NCI-H2107 (cell line): Measurements from ENCODE around the gene HAUS3.

Source experiments
- DNase-seq: peaks from one replicate; lab custom pipeline; 2025; lab: John Stamatoyannopoulos, UW

Gene HAUS3

GRCh38 chr4:2263926-2264321 lies 22.0 kb upstream of the HAUS3 start:
- no peak for DNase-seq

GRCh38 chr4:2262944-2263250 lies 21.0 kb upstream of the HAUS3 start:
- no peak for DNase-seq

DNA sequence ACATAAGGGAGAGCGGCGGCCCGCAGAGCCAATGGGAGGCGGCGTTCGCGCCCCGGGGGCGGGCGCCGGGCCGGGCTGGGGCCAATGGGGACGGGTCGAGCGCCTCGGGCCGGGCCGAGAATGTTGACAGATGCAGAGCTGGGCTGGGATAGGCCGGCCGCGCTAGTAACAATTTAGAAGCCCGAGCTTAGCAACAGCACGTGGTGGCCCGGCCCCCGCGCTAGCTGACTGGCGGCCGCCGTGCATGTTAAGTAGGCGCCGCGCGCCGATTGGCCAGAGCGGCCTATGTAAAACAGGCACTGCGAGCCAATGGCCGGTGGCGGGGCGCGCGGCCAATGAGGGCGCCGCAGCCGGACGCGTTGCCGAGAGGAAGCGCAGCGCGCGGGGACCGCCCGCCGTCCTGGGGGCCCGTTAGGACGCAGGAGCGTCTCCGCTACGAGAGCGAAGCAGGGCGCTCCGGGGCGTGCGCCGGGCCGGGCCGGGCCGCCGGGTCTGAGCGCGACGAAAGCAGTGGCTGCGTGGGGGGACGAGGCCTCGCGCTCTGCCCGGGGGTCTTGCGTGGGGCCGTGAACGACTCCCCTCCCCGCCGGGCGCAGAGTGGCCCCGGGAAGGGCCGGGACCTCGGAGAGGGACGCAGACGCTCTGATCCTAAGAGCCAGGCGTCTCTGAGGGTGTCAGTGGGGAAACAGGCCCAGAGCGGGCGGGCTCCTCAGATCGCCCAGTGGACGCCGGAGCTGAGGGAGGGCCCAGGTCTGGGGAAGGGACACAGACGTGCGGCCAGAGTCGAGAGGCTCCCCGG lies 20.4 kb upstream of the HAUS3 start:
- DNase-seq, result peak; percentile 93

GRCh38 chr4:2261853-2262144 lies 19.9 kb upstream of the HAUS3 start, which contains the start of gene MXD4:
TSS of gene MXD4 (minus strand) at chr4:2262109. CDS start at chr4:2261980, 129 bp downstream.
- no peak for DNase-seq

DNA sequence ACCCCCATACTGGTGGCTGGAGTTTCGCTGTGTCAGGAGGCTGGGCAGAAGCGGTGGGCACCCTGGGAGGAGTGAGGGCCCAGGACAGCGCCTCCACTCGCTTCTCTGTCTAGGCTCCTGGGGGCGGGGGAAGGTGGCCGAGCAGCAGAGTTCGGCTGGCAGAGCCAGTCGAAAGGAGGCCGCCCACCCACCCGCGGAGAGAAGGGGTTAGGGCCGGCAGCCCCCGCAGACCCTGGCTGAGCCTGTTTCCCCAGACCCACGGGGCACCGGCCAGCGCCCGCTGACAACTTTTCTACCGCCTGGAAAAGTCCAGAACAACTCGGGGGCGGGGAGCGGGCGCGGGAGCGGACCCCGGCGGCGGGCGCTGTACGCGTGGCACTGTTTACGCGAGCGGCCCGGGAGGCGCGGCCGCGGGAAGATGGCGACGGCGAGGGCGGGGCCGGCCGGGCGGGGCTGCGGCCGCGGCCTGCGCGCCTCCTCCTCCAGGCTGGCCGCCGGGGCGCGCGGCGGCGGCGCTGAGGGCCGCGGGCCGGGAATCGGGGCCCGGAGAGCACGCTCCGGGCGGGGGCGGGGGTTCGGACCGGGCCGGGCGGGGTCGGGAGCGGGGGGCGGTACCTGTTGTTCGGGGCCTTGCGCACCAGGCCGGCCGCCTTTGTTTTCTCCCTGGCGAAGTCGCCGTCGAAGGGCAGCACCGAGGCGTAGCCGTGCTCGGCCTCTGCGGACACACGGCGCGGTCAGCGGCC lies 19.4 kb upstream of the HAUS3 start:
- no peak for DNase-seq

- DNase-seq, result no peak
These were observed 18.6 kb upstream of the HAUS3 start for GRCh38 chr4:2260344-2261109.

DNA sequence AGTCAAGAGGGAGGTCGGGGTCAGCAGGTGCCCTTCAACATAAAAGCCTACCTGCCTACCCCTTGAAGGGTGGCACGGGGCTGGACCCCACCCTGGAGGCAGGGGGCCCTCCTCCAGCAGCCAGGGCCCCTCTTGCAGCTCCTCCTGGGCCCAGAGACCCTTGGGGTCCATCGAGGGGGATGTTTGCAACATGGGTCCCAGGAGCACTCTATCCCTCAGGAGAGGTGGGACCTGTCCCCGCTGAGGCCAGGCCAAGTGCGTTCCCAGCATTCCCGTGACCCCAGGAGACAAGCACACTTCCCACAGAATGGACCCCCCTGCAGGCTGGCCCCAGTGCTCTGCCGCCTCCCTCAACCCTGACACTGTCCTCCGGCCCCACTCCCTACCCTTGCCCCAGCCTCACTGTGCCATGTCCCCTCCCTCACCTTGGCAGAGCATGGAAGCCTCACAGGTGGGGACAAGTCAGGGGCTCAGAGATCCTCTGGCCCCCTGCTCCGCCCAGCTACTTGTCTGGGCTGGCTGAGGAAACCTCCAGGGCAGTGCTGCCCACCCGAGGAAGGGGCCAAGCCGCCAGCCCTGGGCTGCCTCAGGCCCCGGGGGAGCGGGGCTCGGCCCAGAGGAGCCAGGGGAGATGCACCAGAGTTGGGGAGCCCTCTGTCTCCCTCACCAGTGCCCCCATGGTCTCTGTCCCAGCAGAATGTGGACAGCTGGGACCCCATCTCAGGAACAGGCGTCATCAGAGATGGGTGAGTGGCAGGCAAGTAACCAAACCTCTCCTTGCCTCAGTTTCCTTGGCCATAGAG lies 17.8 kb upstream of the HAUS3 start:
- no peak for DNase-seq

DNA sequence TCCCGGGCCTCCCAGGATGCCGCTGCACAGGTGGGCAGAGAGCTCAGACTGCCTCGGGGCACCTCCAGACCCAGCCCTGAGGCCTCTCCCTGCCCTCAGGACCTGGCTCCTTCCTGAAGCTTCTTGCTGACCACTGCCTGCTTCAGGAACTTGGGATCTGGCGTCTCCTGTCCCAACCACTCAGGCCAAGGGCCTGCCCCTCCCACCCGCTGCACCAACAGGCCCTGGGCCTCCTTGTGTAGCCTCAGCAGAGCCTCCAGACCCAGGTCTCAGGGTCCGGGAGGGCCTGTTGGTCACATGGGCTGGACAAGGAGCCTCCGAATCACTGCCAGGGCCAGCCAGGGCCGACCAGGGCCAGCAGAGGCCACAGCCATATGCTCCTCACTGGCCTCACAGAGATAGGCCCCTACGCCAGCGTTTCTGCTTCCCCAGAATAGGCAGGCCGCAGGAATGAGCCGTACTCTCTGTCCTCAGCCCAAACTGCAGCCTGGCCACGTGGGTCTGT lies 17.2 kb upstream of the HAUS3 start:
- DNase-seq, result no peak

DNA sequence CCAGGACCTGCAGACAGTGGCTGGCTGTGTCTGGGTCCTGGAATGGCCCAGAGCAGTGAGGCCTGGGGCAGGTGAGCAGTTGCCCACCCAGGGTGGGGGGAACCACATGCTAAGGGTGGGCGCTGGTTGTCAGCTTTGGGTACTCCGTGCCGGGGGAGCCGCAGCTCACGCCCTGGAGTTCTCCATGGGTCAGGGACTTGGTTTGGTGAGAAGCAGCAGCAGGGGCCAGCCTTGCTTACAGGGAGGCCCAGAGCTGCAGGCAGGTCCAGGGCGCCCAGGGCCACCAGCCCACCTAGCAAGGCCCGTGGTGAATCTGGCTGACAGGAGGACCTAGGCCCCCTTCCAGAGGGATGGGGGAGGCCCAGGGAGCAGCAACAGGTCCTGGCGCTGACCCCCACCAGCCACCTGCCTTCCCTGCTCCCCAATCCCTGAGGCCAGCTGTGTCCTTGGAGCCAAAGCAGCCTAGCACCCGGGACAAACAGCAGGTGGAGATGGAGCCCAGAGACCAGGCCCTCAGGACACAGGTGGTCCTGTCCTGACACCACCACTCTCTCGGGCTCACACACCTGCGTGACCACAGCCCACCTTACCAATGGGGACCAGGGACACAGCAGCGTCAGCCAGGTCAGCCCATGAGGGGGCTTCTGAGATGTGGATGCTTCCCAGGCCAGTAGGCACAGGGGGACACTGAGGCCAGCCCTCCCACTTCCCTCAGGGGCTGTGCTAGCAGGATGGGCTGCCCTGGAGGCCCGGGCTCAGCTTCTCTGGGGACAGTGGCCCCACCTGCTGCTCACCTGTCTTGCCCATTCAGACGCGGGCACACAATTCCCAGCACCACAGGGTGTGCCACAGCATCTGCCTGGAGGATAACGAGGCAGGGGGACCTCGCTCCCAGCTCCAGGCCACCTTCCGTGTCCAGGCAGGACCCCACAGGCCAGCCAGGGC lies 16.4 kb upstream of the HAUS3 start:
- DNase-seq, result no peak

DNA sequence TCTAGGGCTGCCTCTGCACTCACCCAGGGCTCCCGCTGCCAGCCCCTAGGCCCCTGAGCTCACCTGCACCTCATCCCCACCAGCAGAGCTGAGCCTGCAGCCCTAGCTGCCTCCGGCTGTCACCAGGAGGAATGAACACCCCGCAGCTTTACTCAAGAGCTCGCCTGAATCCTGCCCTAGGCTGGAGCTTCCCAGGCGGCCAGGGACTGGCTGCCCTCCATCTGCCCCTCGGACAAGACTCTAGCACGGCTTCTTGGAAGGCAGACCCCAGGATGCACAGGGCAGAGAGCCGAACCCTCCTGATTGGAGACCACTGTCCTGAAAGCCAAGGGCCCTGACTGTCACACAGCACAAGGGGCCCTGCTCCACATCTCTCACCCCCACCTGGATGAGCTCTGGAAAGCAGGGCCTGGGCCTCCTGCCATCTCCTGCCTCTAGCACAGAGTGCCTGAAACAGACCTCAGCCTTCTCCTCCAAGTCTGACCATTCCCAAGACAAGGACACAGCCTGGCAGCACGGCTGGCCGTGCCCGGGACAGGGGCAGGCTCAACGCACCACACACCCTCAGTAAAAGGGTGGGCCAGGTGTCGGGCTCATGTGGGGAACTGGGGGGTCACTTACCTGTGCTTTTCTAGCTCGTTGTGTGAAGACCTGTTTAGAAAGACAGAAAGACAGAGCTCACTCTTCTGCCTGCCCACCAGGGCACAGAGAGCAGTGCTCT lies 15.6 kb upstream of the HAUS3 start:
- DNase-seq, result no peak

DNA sequence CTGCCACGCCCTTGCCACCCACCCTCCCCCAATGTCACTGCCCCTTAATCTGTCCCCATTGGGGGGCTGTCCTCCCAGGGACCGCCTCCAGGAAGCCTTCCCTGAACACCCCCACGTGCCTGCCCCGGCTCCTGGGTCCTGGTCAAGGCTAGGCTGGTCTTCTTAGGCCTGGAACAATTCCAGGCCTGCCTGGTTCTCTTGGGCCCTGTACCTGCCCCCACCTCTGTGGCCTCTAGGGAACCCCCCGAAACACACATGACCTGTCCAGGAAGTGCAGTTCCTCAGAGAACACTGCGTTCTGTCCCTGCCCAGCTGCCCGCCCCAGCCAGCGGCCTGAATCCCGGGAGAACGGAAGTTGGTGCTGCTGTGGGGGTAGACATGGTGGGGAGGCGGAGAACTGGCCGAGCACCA lies 14.9 kb upstream of the HAUS3 start:
- DNase-seq, result no peak

DNA sequence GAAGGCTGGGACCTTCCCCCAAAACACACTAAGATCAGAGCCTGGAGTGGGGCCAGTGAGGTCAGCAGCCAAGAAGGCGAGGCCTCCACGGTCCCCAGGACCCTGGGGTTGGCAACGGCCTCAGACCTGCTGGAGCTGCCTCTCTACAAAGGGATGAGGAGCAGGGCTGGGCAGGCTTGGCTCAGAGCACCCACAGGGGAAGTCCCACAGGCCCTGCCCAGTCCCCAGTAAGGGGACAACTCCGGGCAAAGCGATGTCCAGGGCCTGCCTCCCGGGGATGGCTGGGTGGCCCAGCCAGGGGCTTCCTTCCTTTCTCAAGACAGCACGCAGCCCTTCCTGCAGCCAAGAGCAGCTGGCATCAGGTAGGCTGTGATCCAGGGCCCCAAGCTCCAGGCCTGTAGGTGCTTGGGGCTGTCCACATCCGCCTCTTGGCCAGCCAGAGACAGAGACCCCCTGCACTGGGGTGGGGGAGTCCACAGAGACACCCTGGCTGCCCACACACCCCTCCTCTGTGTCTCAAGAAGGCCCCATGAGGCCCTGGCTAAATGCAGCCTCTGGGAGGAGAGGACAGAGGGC lies 14.3 kb upstream of the HAUS3 start:
- DNase-seq, result no peak

DNA sequence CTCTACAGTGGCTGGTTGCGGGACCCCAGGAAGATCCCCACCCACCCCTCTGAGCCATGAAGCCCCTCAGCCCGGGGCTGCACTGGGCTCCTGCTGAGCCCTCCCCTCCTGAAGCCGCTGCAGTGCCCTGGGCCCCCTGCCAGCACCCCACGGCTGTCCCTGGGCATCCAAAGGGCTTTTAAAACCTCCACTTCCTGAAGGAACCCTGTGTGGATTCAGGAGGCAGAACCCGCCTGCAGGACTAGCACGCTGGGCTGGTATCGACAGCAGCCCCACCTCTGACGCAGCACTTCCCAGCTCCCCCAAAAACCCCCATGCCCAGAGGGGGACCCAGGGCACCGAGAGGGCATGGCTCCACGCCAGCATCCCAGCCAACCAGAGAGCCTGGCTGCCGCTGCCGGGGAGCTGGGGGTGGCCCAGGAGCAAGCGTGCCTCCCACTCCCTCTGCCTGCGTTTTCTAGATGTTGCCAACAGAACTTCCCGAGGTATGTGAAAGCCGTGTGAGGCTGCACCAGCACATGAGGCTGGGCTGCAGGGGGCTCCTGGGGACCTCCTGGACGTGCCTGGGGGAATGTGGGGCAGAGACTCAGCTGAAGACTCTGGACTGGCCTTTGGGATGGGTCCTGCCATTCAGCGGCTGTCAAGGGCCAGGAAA lies 13.7 kb upstream of the HAUS3 start:
- DNase-seq, result no peak

GRCh38 chr4:2254665-2255500 lies 13.0 kb upstream of the HAUS3 start:
- no peak for DNase-seq

- no peak for DNase-seq
These were observed 11.5 kb upstream of the HAUS3 start for GRCh38 chr4:2253160-2254084.

- no peak for DNase-seq
These were observed 10.7 kb upstream of the HAUS3 start for GRCh38 chr4:2252530-2253091.
